Neutrophil (primary cell): ENCODE results near the gene GATA3.

Experiments used
- H3K27ac ChIP-seq: fragments of 200-600 bp; sonication (generic); 2 replicates; pipeline ENCODE4 v1.5.1; 2016; ENCODE audit warnings: mild to moderate bottlenecking, moderate library complexity
- H3K27me3 ChIP-seq: fragments of 200-600 bp; sonication (generic); 2 replicates; pipeline ENCODE4 v1.6.0; 2016; ENCODE audit warnings: mild to moderate bottlenecking
- H3K36me3 ChIP-seq: fragments of 200-600 bp; sonication (generic); 2 replicates; pipeline ENCODE4 v1.5.1; 2017
- H3K4me1 ChIP-seq, 2 experiments: fragments of 200-600 bp in 1 of 2; sonication (generic) in 1 of 2; 1 replicate in 1 of 2; 2 replicates in 1 of 2; pipeline versions ENCODE4 v1.5.1 to v1.6.1; 2013 to 2016; ENCODE audit warnings: low read depth in 1 of 2, low read length in 1 of 2, mild to moderate bottlenecking in 1 of 2, moderate library complexity in 1 of 2; ENCODE audit not compliant: control insufficient read depth in 1 of 2, insufficient read depth in 1 of 2
- H3K4me3 ChIP-seq, 2 experiments: fragments of 200-600 bp in 1 of 2; sonication (generic) in 1 of 2; 1 replicate in 1 of 2; 2 replicates in 1 of 2; pipeline ENCODE4 v1.5.1; 2013 to 2016; ENCODE audit warnings: low read depth in 1 of 2, low read length in 1 of 2, mild to moderate bottlenecking in 1 of 2, moderate library complexity in 1 of 2
- H3K9me3 ChIP-seq: fragments of 200-600 bp; sonication (generic); 2 replicates; pipeline ENCODE4 v1.5.1; 2016
- TF ChIP-seq, protein P1 (sequence below): fragments of 200-600 bp; sonication (generic); IDR thresholded peaks from 2 replicates; pipeline ENCODE4 v1.5.1; 2016; ENCODE audit warnings: antibody characterized with exemption

Gene GATA3

GRCh38 chr10:8063935-8064334 is 9.4 kb downstream of the GATA3 start:
- Histone ChIP-seq H3K4me1 (peaks cover 0 to 4% of the 10 kb centered on the region in 2 experiments), H3K4me3 (no peak overlapping the region), H3K36me3 (no peaks in the 10 kb centered on the region), H3K27me3 (peaks cover 98% of the 10 kb centered on the region), H3K9me3 (no peaks in the 10 kb centered on the region), H3K27ac (no peak overlapping the region)
- TF ChIP-seq, protein P1, sequence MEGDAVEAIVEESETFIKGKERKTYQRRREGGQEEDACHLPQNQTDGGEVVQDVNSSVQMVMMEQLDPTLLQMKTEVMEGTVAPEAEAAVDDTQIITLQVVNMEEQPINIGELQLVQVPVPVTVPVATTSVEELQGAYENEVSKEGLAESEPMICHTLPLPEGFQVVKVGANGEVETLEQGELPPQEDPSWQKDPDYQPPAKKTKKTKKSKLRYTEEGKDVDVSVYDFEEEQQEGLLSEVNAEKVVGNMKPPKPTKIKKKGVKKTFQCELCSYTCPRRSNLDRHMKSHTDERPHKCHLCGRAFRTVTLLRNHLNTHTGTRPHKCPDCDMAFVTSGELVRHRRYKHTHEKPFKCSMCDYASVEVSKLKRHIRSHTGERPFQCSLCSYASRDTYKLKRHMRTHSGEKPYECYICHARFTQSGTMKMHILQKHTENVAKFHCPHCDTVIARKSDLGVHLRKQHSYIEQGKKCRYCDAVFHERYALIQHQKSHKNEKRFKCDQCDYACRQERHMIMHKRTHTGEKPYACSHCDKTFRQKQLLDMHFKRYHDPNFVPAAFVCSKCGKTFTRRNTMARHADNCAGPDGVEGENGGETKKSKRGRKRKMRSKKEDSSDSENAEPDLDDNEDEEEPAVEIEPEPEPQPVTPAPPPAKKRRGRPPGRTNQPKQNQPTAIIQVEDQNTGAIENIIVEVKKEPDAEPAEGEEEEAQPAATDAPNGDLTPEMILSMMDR = no peak

GRCh38 chr10:8064436-8064835 is 9.9 kb downstream of the GATA3 start:
- Histone ChIP-seq H3K9me3 (no peaks in the 10 kb centered on the region), H3K27me3 (peaks cover 98% of the 10 kb centered on the region), H3K27ac (no peak overlapping the region), H3K36me3 (no peaks in the 10 kb centered on the region), H3K4me1 (peaks cover 0 to 4% of the 10 kb centered on the region in 2 experiments), H3K4me3 (no peak overlapping the region)
- TF ChIP-seq, protein P1 = no peak

DNA sequence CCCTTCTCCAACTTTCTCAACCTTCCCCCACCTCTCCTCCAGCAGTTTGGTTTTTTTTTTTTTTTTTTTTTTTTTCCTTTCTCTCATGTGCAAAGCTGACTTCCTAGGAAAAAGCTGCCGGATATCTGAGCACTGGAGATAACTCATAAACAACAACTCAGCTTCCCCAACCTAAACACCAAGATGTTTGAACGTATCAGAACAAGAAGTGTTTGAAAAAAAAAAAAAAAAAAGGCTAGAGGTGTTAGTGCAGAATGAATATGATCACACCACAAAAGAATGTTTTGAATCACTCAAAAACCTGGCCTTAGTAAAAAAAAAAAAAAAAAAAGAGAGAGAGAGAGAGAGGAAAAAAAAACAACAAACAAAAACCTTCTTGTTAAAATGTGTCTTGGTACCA is 11.2 kb downstream of the GATA3 start:
- Histone ChIP-seq H3K27ac (no peak overlapping the region), H3K4me1 (no peaks in the 10 kb centered on the region), H3K9me3 (no peaks in the 10 kb centered on the region), H3K36me3 (no peaks in the 10 kb centered on the region), H3K27me3 (peaks cover 97% of the 10 kb centered on the region), H3K4me3 (no peak overlapping the region)
- TF ChIP-seq, protein P1 = no peak

DNA sequence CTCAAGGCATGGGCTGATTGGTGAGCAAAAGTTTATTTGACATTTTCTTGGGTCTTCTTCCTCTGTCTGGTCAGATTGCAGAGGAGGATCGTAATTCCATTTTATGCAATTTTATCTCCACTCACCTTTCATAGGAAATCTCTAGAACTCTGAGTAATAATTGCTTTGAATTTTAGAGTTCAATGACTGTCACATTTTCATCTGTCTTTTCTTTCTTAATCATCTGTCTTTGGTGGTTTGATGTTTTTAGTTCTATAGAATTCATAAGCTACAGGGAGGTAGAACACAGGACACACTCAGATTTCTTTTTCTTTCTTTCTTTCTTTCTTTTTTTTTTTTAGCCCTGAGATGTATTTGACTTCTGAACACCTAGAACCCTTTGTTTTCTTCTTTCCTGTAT is 11.6 kb downstream of the GATA3 start:
- TF ChIP-seq, protein P1 = no peak
- no peak overlapping the region for H3K27ac ChIP-seq
- no peaks in the 10 kb centered on the region for H3K9me3 ChIP-seq
- no peak overlapping the region for H3K4me3 ChIP-seq
- no peaks in the 10 kb centered on the region for H3K4me1 ChIP-seq
- H3K27me3 ChIP-seq = peaks cover 96% of the 10 kb centered on the region
- H3K36me3 ChIP-seq = no peaks in the 10 kb centered on the region

- TF ChIP-seq, protein P1 = no peak
- Histone ChIP-seq H3K36me3 (no peaks in the 10 kb centered on the region), H3K9me3 (no peaks in the 10 kb centered on the region), H3K27me3 (peaks cover 96% of the 10 kb centered on the region), H3K4me3 (no peak overlapping the region), H3K27ac (no peak overlapping the region), H3K4me1 (no peaks in the 10 kb centered on the region)
These were observed 12.3 kb downstream of the GATA3 start for GRCh38 chr10:8066797-8067196.

DNA sequence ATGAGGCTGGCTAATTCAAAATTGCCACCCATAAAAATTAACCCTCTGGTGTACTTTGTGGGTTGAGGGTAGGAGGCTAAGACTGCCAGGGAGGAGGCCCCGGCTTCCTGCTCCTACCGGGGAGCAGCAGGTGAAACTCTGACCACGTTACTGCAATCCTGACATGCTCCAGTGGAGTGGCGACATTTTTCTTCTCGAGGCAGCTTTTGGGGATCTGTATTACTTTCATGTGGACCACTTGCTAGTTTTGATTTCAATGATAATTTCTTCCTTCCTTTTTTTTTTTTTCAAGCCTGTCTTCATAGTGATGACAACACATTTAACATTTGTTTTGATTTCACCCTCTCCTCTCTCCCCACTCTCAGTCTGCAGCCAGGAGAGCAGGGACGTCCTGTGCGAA is 14.6 kb downstream of the GATA3 start:
- TF ChIP-seq, protein P1 = no peak
- no peak overlapping the region for H3K4me3 ChIP-seq
- H3K36me3 ChIP-seq = no peaks in the 10 kb centered on the region
- no peaks in the 10 kb centered on the region for H3K4me1 ChIP-seq
- H3K27ac ChIP-seq = no peak overlapping the region
- H3K27me3 ChIP-seq = peaks cover 82% of the 10 kb centered on the region
- no peaks in the 10 kb centered on the region for H3K9me3 ChIP-seq
